Measurements from ENCODE around the gene ZC3H7A. TPM values are rescaled to one million over a fixed set of nuclear protein-coding genes. Genes with fewer than 3 reads are reported as not detected.

The ZC3H7A gene
- total and polyA plus RNA-seq, 2 of the 13 experiments (the other 11 are each of a cell fraction or from before 2014, with no cell fraction given), result 29.2 to 36.8 TPM

- DNase-seq (ENCODE audit: low spot score) (peak; percentile 60), FAIRE-seq (no peak), ATAC-seq (peak; percentile 11; the same call in 2 of the 3 replicates)
- intact Hi-C loops (cut with micrococcal nuclease; ENCODE audit: unreplicated experiment) (loop anchor here (5.0 to 10.0 kb wide), 2 partner anchors 116 to 212 kb away; partner anchors contain the start of gene LITAF), in situ Hi-C loops (cut with HindIII; ENCODE audit: extremely low pct_ligation_motif_present, low pct_unique_long_range_greater_than_20kb) (no loop called here)
- peaks cover 42% of the 10 kb centered on the region for H4K20me1 ChIP-seq (ENCODE audit: insufficient read depth, low read length)
- H3K36me3 ChIP-seq (replicated peaks in 1 of 2; ENCODE audit: control insufficient read depth in 1 of 2, insufficient read depth in 2 of 2, low read length in 2 of 2), result peaks cover 0 to 8% of the 10 kb centered on the region in 2 experiments; a peak in 2 of 5 replicates
- peak overlapping the region; percentile 94 for H3K4me2 ChIP-seq (ENCODE audit: low read depth, low read length)
- ChIA-PET CTCF (ENCODE audit: low intra/inter-chr PET ratio, low total read pairs) (interaction anchor here (1.1 kb wide), 1 partner anchor 73 kb away, joined by 3 read pairs; no protein-coding TSS in a partner anchor), POLR2A (interaction anchor here (0.5 to 5.9 kb wide), 50 partner anchors 10 to 488 kb away, joined by 3 to 207 read pairs (median 6); partner anchors contain the start of genes GSPT1, LITAF, RSL1D1 and TXNDC11)
- H3K27ac ChIP-seq (ENCODE audit: extremely low read length, insufficient read depth, low read length), result peak overlapping the region; percentile 85
- H3K9me3 ChIP-seq (ENCODE audit: low read length), result no peaks in the 10 kb centered on the region
- H3K27me3 ChIP-seq (ENCODE audit: control insufficient read depth in 1 of 2, insufficient read depth in 2 of 2, low read length in 2 of 2), result no peaks in the 10 kb centered on the region; a peak in 1 of 5 replicates
- H2AFZ ChIP-seq (ENCODE audit: low read length), result no peak overlapping the region
- 2% methylated on average over 69 of the region's 93 CpGs for WGBS (ENCODE audit: low lambda C conversion rate)
- H3K4me3 ChIP-seq (replicated peaks in 1 of 3; ENCODE audit: insufficient read depth in 1 of 3, low read depth in 2 of 3, low read length in 3 of 3), result peak overlapping the region; percentile 79 to 100 (median 91)
- BruUV-seq (replicated peaks), result TSS peak; percentile 52
- H3K79me2 ChIP-seq (ENCODE audit: insufficient read depth, low read length), result peaks cover 76% of the 10 kb centered on the region
- peak overlapping the region; percentile 94 for H3K9ac ChIP-seq (ENCODE audit: insufficient read depth, low read depth, low read length)
- peaks cover 78% of the 10 kb centered on the region for H3K4me1 ChIP-seq (ENCODE audit: insufficient read depth, low read length)
- TF ChIP-seq IRX3 (CRISPR knock-in tag; IDR thresholded peaks at IDR 0.05; ENCODE audit: borderline replicate concordance, low read depth) (0 out of 2 replicates have a peak, but pooled peaks have one; percentile 3), MYC (CRISPR knock-in tag; IDR thresholded peaks at IDR 0.05; ENCODE audit: borderline replicate concordance) (no peak), KAT8 (CRISPR knock-in tag; IDR thresholded peaks at IDR 0.05) (peak; percentile 67), SIN3A (IDR thresholded peaks at IDR 0.05; ENCODE audit: borderline replicate concordance, low read depth, low read length) (peak; percentile 96), HCFC1 (IDR thresholded peaks at IDR 0.05; ENCODE audit: low read depth, low read length) (0 out of 2 replicates have a peak, but pooled peaks have one; percentile 13), ZNF619 (CRISPR knock-in tag; IDR thresholded peaks at IDR 0.05) (no peak), ZNF687 (CRISPR knock-in tag; IDR thresholded peaks at IDR 0.05) (peak; percentile 79), ZNF709 (CRISPR knock-in tag; IDR thresholded peaks at IDR 0.05) (no peak), ARID4A (CRISPR knock-in tag; IDR thresholded peaks at IDR 0.05; ENCODE audit: borderline replicate concordance) (peak; percentile 85)
Observed at GRCh38 chr16:11796227-11797165, 562 bp downstream of the ZC3H7A start.

All from HepG2 (cell line).